ENCODE results near the gene PLPP4. TPM values are rescaled to one million over a fixed set of nuclear protein-coding genes. Genes with fewer than 3 reads are reported as not detected.

Gene PLPP4
- total RNA-seq, 1 experiment from 2014 or later: not detected

DNA sequence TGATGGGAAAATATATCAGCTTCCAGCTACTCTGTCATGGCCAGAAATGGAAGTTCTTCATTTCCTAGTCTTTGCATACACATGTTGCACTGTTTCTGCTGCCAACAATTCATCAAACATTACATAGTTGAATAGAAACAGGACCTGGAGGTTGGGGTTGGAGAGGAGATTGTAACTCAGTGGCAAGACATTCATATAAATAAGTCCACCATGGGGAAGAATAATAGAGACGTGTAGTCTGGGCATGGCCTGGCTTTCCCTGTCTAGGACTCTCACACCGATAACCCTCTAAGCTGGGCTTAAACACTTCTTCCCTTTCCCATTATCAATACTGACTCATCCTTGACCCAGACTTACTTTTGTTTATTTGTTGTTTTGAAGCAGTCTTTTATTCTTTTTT lies 155.7 kb downstream of the PLPP4 start:
- Histone ChIP-seq H3K9ac (ENCODE audit: extremely low read depth, insufficient read length, low read length) (no peak overlapping the region), H2BK120ac (ENCODE audit: low read depth, low read length, poor library complexity, severe bottlenecking) (no peak overlapping the region), H4K91ac (ENCODE audit: insufficient read length, low read depth, low read length) (no peak overlapping the region), H3K27ac (ENCODE audit: insufficient read length, low read depth, low read length) (no peak overlapping the region), H2BK12ac (ENCODE audit: insufficient read length, low read depth, low read length) (no peak overlapping the region), H3K23me2 (ENCODE audit: insufficient read length, low read depth, low read length, poor library complexity, severe bottlenecking) (no peaks in the 10 kb centered on the region), H2AFZ (ENCODE audit: low read length) (no peak overlapping the region), H4K20me1 (ENCODE audit: control insufficient read depth, insufficient read depth, insufficient read length) (no peaks in the 10 kb centered on the region), H3K79me2 (ENCODE audit: insufficient read depth, low read length) (no peaks in the 10 kb centered on the region), H2BK15ac (ENCODE audit: low read depth, low read length) (no peak overlapping the region), H2AK5ac (ENCODE audit: insufficient read length, low read length) (no peak overlapping the region), H3K79me1 (ENCODE audit: insufficient read depth, low read depth, low read length, poor library complexity, severe bottlenecking) (no peaks in the 10 kb centered on the region), H4K5ac (ENCODE audit: insufficient read length, low read depth, low read length) (no peak overlapping the region), H2BK5ac (ENCODE audit: insufficient read length, low read length) (no peak overlapping the region), H3T11ph (ENCODE audit: low read length) (no peak overlapping the region), H3K23ac (ENCODE audit: insufficient read length, low read depth, low read length) (no peak overlapping the region), H3K4me2 (ENCODE audit: insufficient read depth, insufficient read length, low read length) (no peak overlapping the region), H2BK20ac (ENCODE audit: low read depth, low read length, poor library complexity, severe bottlenecking) (no peak overlapping the region), H3K14ac (ENCODE audit: insufficient read depth, low read length) (no peak overlapping the region), H3K9me3 (ENCODE audit: control insufficient read depth, low read depth, low read length) (no peaks in the 10 kb centered on the region), H4K8ac (replicated peaks; ENCODE audit: insufficient read length, low read depth, low read length) (no peak overlapping the region), H3K4ac (ENCODE audit: low read depth, low read length) (no peak overlapping the region), H3K27me3 (ENCODE audit: insufficient read depth, low read length) (no peaks in the 10 kb centered on the region), H3K4me1 (ENCODE audit: insufficient read depth, low read length) (no peaks in the 10 kb centered on the region), H3K18ac (ENCODE audit: insufficient read length, low read depth, low read length) (no peak overlapping the region), H3K56ac (ENCODE audit: insufficient read length, low read depth, low read length) (no peak overlapping the region)
- peaks cover 3 to 17% (median 5%) of the 10 kb centered on the region in 3 experiments; a peak in 6 of 7 replicates for H3K36me3 Mint-ChIP-seq (ENCODE audit: insufficient read depth in 1 of 3, low read depth in 3 of 3)
- DNase-seq: no peak
- no peak overlapping the region for H3K27ac Mint-ChIP-seq
- H3K9me3 Mint-ChIP-seq: peaks cover 17 to 19% of the 10 kb centered on the region in 2 experiments
- H3K4me1 Mint-ChIP-seq: peaks cover 7 to 8% of the 10 kb centered on the region in 2 experiments; a peak in 3 of 4 replicates
- no CpG with 5 or more reads among the region's 2 CpGs for WGBS (ENCODE audit: extremely low coverage, insufficient read length, low lambda C conversion rate)
- TF ChIP-seq, protein P1, sequence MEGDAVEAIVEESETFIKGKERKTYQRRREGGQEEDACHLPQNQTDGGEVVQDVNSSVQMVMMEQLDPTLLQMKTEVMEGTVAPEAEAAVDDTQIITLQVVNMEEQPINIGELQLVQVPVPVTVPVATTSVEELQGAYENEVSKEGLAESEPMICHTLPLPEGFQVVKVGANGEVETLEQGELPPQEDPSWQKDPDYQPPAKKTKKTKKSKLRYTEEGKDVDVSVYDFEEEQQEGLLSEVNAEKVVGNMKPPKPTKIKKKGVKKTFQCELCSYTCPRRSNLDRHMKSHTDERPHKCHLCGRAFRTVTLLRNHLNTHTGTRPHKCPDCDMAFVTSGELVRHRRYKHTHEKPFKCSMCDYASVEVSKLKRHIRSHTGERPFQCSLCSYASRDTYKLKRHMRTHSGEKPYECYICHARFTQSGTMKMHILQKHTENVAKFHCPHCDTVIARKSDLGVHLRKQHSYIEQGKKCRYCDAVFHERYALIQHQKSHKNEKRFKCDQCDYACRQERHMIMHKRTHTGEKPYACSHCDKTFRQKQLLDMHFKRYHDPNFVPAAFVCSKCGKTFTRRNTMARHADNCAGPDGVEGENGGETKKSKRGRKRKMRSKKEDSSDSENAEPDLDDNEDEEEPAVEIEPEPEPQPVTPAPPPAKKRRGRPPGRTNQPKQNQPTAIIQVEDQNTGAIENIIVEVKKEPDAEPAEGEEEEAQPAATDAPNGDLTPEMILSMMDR (conservative IDR thresholded peaks at IDR 0.05): no peak
- no peak overlapping the region for H3K4me3 Mint-ChIP-seq
- H3K27me3 Mint-ChIP-seq (ENCODE audit: low read depth): no peaks in the 10 kb centered on the region; the same call in 1 of the 2 replicates

All from H9 (cell line).